ENCODE results near the gene SARNP.

The SARNP gene

GRCh38 chr12:55845361-55845760 lies 27.8 kb upstream of the SARNP start:
- Histone ChIP-seq H3K79me2 (ENCODE audit: insufficient read depth, low read length) (no peaks in the 10 kb centered on the region), H2AFZ (ENCODE audit: low read depth, low read length, severe bottlenecking) (no peak overlapping the region), H3K4me2 (ENCODE audit: low read depth, low read length, poor library complexity, severe bottlenecking) (no peak overlapping the region)

GRCh38 chr12:55844961-55845360 lies 27.4 kb upstream of the SARNP start:
- no peak overlapping the region for H3K27ac ChIP-seq (ENCODE audit: low read depth, low read length)
- H3F3A ChIP-seq (ENCODE audit: insufficient read depth) = no peaks in the 10 kb centered on the region
- no peak overlapping the region for H3K9ac ChIP-seq (ENCODE audit: low read length)
- H3K4me3 ChIP-seq (ENCODE audit: insufficient read depth, low read length, poor library complexity, severe bottlenecking) = no peak overlapping the region
- H3K9me3 ChIP-seq (ENCODE audit: insufficient read depth, low read length) = no peaks in the 10 kb centered on the region
- H3K36me3 ChIP-seq (ENCODE audit: low read length) = no peaks in the 10 kb centered on the region
- TF ChIP-seq CTCF (IDR thresholded peaks at IDR 0.05; ENCODE audit: insufficient read depth, low read length, poor library complexity, severe bottlenecking) (no peak), EZH2phosphoT487 (conservative IDR thresholded peaks at IDR 0.05; ENCODE audit: low read length) (no peak)
- no peak overlapping the region for H3K4me2 ChIP-seq (ENCODE audit: low read depth, low read length, poor library complexity, severe bottlenecking)
- no peak overlapping the region for H2AFZ ChIP-seq (ENCODE audit: low read depth, low read length, severe bottlenecking)
- H3K27me3 ChIP-seq (ENCODE audit: low read length) = no peaks in the 10 kb centered on the region
- no peaks in the 10 kb centered on the region for H3K9me2 ChIP-seq (replicated peaks; ENCODE audit: insufficient read depth, low read length)
- H4K20me1 ChIP-seq (ENCODE audit: low read depth, low read length) = no peaks in the 10 kb centered on the region
- no peaks in the 10 kb centered on the region for H3K79me2 ChIP-seq (ENCODE audit: insufficient read depth, low read length)

More at GRCh38 chr12:55845361-55845760, 27.8 kb upstream of the SARNP start:
- Histone ChIP-seq H3K9me2 (replicated peaks; ENCODE audit: insufficient read depth, low read length) (no peaks in the 10 kb centered on the region), H3K27ac (ENCODE audit: low read depth, low read length) (no peak overlapping the region), H3K27me3 (ENCODE audit: low read length) (no peaks in the 10 kb centered on the region), H3K4me3 (ENCODE audit: insufficient read depth, low read length, poor library complexity, severe bottlenecking) (no peak overlapping the region), H3K9me3 (ENCODE audit: insufficient read depth, low read length) (no peaks in the 10 kb centered on the region), H3K36me3 (ENCODE audit: low read length) (no peaks in the 10 kb centered on the region), H4K20me1 (ENCODE audit: low read depth, low read length) (no peaks in the 10 kb centered on the region), H3K9ac (ENCODE audit: low read length) (no peak overlapping the region), H3F3A (ENCODE audit: insufficient read depth) (no peaks in the 10 kb centered on the region)
- TF ChIP-seq CTCF (IDR thresholded peaks at IDR 0.05; ENCODE audit: insufficient read depth, low read length, poor library complexity, severe bottlenecking) (no peak), EZH2phosphoT487 (conservative IDR thresholded peaks at IDR 0.05; ENCODE audit: low read length) (no peak)

- Histone ChIP-seq H3K4me3 (ENCODE audit: insufficient read depth, low read length, poor library complexity, severe bottlenecking) (no peak overlapping the region), H3K9me3 (ENCODE audit: insufficient read depth, low read length) (no peaks in the 10 kb centered on the region), H2AFZ (ENCODE audit: low read depth, low read length, severe bottlenecking) (no peak overlapping the region), H3K27ac (ENCODE audit: low read depth, low read length) (no peak overlapping the region), H4K20me1 (ENCODE audit: low read depth, low read length) (no peaks in the 10 kb centered on the region), H3K9me2 (replicated peaks; ENCODE audit: insufficient read depth, low read length) (no peaks in the 10 kb centered on the region), H3K36me3 (ENCODE audit: low read length) (no peaks in the 10 kb centered on the region), H3K27me3 (ENCODE audit: low read length) (no peaks in the 10 kb centered on the region), H3K79me2 (ENCODE audit: insufficient read depth, low read length) (no peaks in the 10 kb centered on the region), H3K4me2 (ENCODE audit: low read depth, low read length, poor library complexity, severe bottlenecking) (no peak overlapping the region), H3K9ac (ENCODE audit: low read length) (no peak overlapping the region), H3F3A (ENCODE audit: insufficient read depth) (no peaks in the 10 kb centered on the region)
- no peak for TF ChIP-seq CTCF (IDR thresholded peaks at IDR 0.05; ENCODE audit: insufficient read depth, low read length, poor library complexity, severe bottlenecking)
- TF ChIP-seq EZH2phosphoT487 (conservative IDR thresholded peaks at IDR 0.05; ENCODE audit: low read length) = no peak
Observed at GRCh38 chr12:55843431-55843830, 25.9 kb upstream of the SARNP start.
